Spleen (tissue), 7 donors: ENCODE data around the gene RFX8.

Source experiments
- POLR2A ChIP-seq, 3 donors: fragments of 450-650 bp; IDR thresholded peaks; one replicate each; pipeline ENCODE4 v1.5.1; 2017; ENCODE audit warnings: antibody characterized with exemption in 3 of 3, mild to moderate bottlenecking in 1 of 3
- TF ChIP-seq, protein P1 (sequence below), 11 experiments: fragments of 200-600 bp in 7 of 11; fragments of 450-650 bp in 4 of 11; sonication (generic) in 4 of 11; IDR thresholded peaks in 8 of 11; conservative IDR thresholded peaks in 3 of 11; 1 replicate in 7 of 11; 2 replicates in 4 of 11; pipeline versions ENCODE4 v1.4.0 to v1.8.0; 2016 to 2021; ENCODE audit warnings: antibody characterized with exemption in 11 of 11, inconsistent platforms in 4 of 11, mild to moderate bottlenecking in 1 of 11
- donor health status: DM: no; HTN: no; CAD: no; lungs with moderate emphysema.
- donor health status: DM: no; HTN: no; CAD: no.
- donor health status: DM: no; HTN: no; CAD: no.

DNA sequence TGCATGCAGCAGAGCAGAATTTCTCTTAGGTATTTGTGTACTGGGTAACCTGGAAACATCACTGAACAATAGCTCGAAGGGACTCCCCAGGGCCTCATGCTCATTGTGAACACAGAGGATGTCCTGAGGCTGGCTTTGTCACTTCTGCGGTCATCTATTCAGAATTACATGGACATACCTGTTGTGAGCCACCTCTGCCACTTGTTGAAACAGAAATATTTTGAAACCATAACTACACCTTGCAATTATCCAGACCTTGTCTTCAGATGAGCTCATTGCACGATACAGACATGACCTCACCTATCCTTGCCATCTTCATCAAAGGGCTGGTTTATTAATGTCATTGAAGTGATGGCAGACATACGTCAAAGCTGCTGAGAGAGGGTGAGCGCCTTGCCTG is 64.2 kb downstream of the RFX8 start:
- TF ChIP-seq, protein P1, sequence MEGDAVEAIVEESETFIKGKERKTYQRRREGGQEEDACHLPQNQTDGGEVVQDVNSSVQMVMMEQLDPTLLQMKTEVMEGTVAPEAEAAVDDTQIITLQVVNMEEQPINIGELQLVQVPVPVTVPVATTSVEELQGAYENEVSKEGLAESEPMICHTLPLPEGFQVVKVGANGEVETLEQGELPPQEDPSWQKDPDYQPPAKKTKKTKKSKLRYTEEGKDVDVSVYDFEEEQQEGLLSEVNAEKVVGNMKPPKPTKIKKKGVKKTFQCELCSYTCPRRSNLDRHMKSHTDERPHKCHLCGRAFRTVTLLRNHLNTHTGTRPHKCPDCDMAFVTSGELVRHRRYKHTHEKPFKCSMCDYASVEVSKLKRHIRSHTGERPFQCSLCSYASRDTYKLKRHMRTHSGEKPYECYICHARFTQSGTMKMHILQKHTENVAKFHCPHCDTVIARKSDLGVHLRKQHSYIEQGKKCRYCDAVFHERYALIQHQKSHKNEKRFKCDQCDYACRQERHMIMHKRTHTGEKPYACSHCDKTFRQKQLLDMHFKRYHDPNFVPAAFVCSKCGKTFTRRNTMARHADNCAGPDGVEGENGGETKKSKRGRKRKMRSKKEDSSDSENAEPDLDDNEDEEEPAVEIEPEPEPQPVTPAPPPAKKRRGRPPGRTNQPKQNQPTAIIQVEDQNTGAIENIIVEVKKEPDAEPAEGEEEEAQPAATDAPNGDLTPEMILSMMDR (IDR thresholded peaks at IDR 0.05 in 8 of 11, conservative IDR thresholded peaks at IDR 0.05 in 3 of 11): no peak
- no peak for TF ChIP-seq POLR2A (IDR thresholded peaks at IDR 0.05)
